H54 (cell line): Measurements from ENCODE around the gene CACNA2D3.
"Not testable (repeated sequence)": the region's sequence is repeated elsewhere in the genome, so short reads cannot be mapped to it uniquely, and the experiment has no call there.

Source experiments
- DNase-seq: peaks from one replicate; pipeline ENCODE4 v3.0.0; 2011; ENCODE audit warnings: low spot score, mixed read lengths; ENCODE audit not compliant: insufficient read length
- FAIRE-seq: peaks from 3 replicates; lab custom pipeline; 2011; peaks lifted over from hg19 to GRCh38; lab: Jason Lieb, UNC
- POLR2A ChIP-seq: IDR thresholded peaks from 2 replicates; pipeline ENCODE4 v1.6.1; 2011; ENCODE audit warnings: low read depth, mild to moderate bottlenecking, low read length

CACNA2D3 gene

DNA sequence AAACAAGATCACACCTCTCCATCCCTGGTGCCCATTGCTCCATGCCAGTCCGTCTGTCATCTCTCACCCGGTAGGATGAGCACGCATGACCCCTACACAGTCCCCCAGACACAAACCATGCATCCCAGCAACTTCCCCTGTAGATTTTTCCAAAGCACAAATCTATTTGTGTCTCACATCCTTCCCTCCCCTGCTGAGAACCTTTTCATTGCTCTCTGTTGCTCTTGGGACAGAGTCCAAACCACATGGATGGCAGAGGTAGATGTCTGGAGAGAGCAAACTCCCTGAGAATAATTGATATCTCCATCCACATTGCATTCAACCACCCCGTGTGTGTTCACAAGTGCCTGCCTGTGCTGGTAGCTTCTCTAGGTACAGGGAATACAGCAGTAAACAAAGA is 835.4 kb downstream of the CACNA2D3 start:
- DNase-seq (no peak), FAIRE-seq (no peak)
- TF ChIP-seq POLR2A = no peak

DNA sequence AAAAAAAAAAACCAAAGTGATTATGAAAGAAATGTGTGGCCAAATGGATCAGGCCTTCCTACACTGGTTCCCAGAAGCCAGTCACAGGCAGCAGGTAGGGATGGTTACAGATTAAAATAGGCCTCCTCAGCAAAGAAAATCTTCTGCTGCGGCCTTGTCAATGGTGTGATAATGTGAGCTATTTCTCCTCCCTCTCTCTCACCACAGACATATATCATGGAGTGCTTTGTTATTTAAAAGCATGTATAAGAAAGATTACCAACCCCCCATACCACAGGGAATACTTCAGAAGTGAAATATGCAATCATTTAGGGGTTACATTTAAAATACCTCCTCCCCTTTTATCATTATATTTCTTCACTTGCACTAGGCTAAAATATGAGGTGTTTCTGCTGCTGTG is 837.7 kb downstream of the CACNA2D3 start:
- no peak for DNase-seq
- no peak for FAIRE-seq
- no peak for TF ChIP-seq POLR2A

DNA sequence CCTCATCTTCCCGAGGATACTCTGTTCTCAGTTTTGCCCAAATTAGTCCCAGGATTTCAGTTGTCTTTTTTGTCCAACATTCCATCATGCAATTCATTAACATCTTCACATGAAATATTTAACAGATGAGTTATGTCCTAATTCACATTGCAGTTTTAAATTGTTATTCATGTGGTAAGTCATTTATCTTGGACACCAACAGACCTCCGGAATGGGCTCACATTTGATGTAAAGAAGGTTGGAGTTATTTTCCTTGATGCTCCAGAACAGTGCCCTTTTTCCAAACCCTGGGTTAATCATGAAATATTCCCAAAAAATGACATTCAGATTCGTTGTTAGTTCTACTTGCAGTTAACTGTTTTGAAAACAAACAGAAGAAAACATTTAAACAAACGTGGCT is 838.3 kb downstream of the CACNA2D3 start:
- TF ChIP-seq POLR2A = no peak
- no peak for FAIRE-seq
- no peak for DNase-seq

DNA sequence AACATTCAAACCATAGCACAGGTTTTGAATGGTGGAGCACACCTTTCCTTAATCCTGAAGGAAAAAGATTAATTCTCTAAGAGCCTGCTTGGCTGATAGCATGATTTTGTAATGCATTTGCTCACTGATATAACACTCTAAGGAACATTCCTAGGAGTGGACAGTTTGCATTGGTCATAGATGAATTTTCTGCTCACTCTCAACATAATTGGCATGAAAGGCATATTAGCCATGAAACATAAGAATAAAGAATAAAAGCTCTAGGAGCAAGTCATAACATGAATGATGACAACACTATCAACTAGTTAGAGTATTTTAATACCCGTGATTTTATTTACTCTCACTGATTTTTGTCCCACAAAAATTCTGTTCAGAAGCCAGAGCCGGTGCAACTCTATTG is 839.8 kb downstream of the CACNA2D3 start:
- FAIRE-seq (no peak), DNase-seq (no peak)
- no peak for TF ChIP-seq POLR2A

DNA sequence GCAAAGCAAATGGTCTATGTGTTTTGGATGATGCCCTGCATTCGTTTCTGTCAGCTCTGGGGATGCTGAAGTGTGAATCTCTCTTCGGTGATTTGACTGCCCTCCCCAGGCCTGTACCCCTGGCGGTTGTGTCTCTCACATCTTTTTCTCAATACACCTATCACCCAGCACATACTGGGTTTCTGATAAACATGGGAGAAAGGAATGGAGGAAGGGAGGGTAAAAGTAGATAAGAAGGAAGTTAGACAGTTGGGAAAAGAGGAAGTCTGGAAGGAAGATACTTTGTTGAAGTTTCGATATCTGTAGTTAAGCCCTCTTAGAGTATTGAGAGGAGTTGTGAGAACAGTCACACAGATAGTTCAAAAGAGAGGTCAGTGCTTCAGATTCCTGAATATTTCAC is 841.3 kb downstream of the CACNA2D3 start:
- DNase-seq (no peak), FAIRE-seq (no peak)
- no peak for TF ChIP-seq POLR2A

DNA sequence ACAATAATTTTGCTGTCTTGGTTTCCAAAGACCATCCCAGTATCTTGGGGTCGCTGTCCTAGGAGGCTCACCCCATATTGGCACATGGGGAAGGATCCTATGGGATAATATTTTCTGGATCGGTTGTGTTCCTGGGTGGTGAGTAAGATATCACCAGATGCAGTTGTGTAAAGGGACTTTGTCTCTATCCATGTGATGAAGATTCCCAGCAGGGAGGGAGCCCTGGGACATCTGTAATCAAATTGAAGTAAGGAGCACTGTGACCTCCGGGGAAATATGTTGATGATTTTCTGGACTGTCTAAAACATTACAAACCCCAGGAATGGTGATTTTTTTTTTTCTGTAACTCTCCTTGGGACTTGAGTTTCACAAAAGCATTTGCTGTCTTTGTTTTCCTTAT is 841.7 kb downstream of the CACNA2D3 start:
- DNase-seq = no peak
- no peak for FAIRE-seq
- no peak for TF ChIP-seq POLR2A

DNA sequence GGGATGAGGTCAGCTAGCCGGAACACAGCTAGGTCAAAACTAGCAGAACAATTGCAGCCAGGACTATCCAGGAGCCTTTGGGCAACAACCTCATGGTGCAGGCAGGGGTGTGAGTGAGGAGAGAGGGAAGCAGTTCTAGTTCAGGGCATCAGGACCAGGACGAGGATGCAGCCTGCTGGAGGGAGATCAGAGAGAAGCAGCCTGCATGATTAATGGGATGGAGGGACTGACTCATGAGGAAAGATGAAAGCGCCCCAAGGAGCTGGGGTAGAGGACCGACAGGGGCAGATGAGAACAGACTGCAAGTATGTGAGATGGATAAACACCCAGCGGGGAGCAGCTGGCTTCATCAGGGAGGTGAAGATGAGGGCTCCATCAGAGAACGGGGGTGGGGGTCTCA is 843.4 kb downstream of the CACNA2D3 start:
- peak; percentile 34 for DNase-seq
- FAIRE-seq = no peak
- TF ChIP-seq POLR2A = no peak

DNA sequence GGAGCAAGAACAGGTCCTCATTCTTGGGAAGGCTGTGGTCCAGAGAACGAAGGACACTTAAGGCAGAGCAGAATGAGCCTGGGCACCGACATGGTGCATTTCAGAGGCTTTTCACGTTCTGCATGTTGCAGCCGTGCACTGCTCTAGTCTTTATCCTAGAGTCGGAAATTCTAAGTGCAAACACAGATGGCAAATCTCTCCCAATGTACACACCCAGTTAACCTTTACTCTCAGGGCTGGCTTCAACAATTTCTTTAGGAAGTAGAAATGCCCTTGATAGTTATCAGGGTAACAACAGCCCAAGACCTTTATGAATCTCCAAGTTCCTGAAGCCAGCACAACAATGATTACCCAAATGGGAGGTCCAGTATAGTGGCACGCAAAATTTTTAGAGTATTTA is 844.6 kb downstream of the CACNA2D3 start:
- FAIRE-seq = no peak
- DNase-seq = no peak
- TF ChIP-seq POLR2A = no peak

DNA sequence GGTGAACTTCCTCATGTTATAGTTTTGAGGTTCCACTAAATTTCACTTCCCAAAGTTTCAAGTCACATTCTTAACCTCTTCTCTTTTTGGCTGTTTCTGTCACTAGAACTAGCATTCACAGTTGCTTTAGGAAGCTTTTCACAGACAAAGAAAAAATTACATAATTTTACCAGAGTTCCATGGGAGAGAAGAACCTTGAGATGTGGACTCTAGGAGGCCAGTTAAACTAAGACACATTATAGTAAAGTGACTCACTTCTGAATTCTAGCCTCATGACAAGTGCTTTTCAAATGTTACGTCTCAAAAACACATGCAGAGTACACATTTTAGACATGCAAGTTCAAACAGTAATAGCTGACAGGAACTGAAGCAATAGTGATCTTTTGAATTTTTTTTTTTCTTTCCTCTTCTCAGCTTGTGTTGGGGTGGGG is 845.4 kb downstream of the CACNA2D3 start:
- FAIRE-seq (no peak), DNase-seq (no peak)
- no peak for TF ChIP-seq POLR2A

DNA sequence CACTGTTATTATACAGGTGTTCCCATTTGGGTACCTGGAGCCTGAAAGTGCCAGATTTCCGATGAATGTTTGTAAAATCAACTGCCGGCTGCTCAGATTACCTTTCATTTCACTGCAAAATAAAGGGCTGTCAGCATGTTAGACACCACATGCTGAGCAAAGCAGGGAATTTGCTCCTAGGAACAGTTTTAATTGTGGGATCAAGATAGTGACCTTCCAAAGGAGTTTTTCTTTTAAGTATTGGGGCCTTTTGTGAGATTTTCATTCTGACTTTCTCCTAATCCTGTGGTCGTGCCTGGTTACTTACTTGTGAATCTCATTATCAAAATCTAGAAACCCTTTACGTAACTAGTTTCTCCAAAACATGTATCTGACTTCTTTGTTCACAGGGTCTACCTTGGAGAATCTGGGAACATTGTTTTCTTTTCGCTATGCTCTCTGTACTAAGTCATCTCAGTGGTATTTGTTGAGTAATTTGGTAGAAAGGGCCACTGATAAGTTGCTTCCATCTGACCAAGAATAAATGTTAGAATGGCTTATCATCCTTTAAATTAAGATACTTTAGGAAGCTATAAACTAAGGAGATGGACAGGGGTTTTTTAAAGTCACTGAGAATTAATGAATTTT is 846.3 kb downstream of the CACNA2D3 start:
- no peak for FAIRE-seq
- TF ChIP-seq POLR2A = no peak
- DNase-seq = no peak

DNA sequence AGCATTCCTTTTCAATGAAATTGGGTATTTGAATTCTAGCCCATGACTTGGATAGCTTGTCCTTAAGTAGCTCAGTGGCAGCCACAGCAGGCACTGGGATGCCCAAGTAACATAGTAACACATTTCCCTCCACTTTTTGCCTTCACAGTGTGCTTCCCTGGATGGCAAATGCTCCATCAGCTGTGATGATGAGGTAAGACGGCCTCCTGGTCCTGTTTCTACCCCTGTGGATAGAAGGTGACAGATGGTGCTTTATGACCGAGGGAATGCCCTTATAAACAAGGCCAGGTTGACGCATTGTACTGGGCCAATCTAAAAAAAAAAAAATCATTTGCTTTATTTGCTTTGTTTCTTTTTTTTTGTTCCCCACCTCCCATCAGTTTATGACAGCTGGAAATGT is 847.3 kb downstream of the CACNA2D3 start:
- no peak for TF ChIP-seq POLR2A
- FAIRE-seq (no peak), DNase-seq (no peak)

DNA sequence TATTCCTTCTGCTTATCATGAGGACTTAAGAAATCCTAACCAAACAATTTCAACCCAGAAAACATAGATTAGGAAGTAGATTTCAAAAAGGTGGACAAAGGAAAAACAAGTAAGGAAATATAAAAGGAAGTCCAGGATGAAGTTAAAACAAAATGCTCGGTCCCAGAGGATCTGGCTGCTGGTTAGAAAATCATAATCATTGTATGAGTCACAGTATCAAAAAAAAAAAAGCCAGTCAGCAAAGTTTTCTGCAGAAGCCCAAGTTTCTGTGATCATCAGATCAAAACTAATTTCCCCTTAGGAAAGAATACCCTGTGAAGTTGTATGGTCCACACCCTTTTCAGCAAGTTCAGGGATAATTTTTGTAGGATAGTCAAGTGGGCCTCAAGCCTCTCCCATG is 848.5 kb downstream of the CACNA2D3 start:
- DNase-seq (no peak), FAIRE-seq (no peak)
- no peak for TF ChIP-seq POLR2A

DNA sequence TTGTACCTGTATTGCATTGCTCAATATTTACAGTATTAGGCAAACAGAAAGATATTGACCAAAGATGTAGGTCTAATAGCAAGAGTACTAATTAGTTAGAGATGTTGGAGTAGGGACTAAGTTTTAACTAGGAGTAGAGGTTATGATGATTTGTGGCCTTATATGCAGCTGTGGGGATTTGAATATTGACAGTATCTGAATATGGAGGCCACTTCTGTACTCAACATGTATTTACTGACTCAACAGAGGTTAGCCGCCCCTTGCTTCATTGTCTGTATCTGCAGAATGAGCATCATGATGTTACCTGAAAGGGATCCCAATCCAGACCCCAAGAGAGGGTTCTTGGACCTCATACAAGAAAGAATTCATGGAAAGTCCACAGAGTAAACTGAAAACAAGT is 855.1 kb downstream of the CACNA2D3 start:
- FAIRE-seq (no peak), DNase-seq (no peak)
- TF ChIP-seq POLR2A = no peak

DNA sequence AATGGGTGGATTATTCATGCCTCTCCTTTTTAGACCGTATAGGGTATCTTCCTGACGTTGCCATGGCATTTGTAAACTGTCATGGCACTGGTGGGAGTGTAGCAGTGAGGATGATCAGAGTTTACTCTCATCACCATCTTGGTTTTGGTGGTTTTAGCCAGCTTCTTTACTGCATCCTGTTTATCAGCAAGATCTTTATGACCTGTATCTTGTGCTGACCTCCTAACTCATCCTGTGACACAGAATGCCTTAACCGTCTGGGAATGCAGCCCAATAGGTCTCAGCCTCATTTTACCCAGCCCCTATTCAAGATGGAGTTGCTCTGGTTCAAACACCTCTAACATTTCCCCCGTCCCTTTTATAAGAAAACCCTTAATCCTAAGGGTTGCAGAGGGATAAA is 855.6 kb downstream of the CACNA2D3 start:
- FAIRE-seq, DNase-seq: not testable (repeated sequence)

DNA sequence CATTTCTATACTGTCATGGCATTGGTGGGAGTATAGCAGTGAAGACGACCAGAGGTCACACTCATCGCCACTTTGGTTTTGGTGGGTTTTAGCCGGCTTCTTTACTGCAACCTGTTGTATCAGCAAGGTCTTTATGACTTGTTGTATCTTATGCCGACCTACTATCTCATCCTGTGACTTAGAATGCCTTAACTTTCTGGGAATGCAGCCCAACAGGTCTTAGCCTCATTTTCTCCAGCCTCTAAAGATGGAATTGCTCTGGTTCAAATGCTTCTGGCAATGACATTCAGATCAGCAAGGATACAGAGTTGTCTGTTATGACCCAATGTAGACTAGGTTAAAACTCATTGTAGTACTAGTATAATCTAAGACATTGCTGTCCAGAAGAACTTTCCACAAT is 860.5 kb downstream of the CACNA2D3 start:
- FAIRE-seq (no peak), DNase-seq (no peak)
- TF ChIP-seq POLR2A = no peak
